Measurements from ENCODE around the gene BCL10.

Gene BCL10

DNA sequence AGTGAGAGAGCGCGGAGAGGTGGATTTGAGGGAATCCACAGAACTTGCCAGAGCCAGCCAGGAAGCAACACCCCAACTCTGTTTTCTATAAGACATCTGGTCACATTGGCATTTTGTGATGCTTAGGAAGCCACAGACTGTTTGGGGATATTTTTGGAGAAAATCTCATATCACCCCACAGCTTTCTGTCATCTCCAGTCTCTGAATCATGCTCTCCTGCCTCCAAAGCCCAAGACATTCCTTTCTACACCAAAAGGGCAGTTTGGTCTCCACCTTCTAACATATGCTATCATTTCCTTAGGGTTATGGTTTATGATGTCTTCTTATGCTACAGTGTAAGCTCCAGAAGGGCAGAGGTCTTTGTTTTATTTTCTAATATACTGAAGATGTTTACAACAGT lies 14.4 kb upstream of the BCL10 start:
- CTCF ChIA-PET, result no interaction called here
- Histone ChIP-seq H3K4me3 (ENCODE audit: low read depth, low read length) (no peak overlapping the region), H3K27ac (ENCODE audit: extremely low read depth, low read depth, low read length) (no peak overlapping the region), H3K4me1 (ENCODE audit: control insufficient read depth, insufficient read depth, low read length) (peaks cover 5% of the 10 kb centered on the region; the same call in 1 of the 2 replicates), H3K36me3 (ENCODE audit: control insufficient read depth in 2 of 2, insufficient read depth in 1 of 2, low read length in 2 of 2) (no peaks in the 10 kb centered on the region), H3K9me3 (ENCODE audit: control insufficient read depth, insufficient read depth, low read depth, low read length) (no peaks in the 10 kb centered on the region)
- POLR2A ChIA-PET, result interaction anchor here (1.7 kb wide), 1 partner anchor 15 kb away, joined by 5 read pairs; the partner anchor contains the start of gene BCL10
- TF ChIP-seq ZSCAN23 (tag by site-specific recombination; IDR thresholded peaks at IDR 0.05) (no peak), ZNF157 (tag by site-specific recombination; IDR thresholded peaks at IDR 0.05) (no peak), SP2 (tag by site-specific recombination; IDR thresholded peaks at IDR 0.05) (no peak), OSR2 (tag by site-specific recombination; IDR thresholded peaks at IDR 0.05) (no peak), SP3 (tag by site-specific recombination; IDR thresholded peaks at IDR 0.05) (no peak), ZNF354C (tag by site-specific recombination; IDR thresholded peaks at IDR 0.05; ENCODE audit: borderline replicate concordance, low read depth) (no peak), ZNF792 (tag by site-specific recombination; IDR thresholded peaks at IDR 0.05) (no peak), ZNF292 (tag by site-specific recombination; IDR thresholded peaks at IDR 0.05; ENCODE audit: borderline replicate concordance, low read depth) (no peak), ZNF785 (tag by site-specific recombination; IDR thresholded peaks at IDR 0.05) (no peak), ZNF544 (tag by site-specific recombination; IDR thresholded peaks at IDR 0.05) (no peak), ZNF426 (tag by site-specific recombination; IDR thresholded peaks at IDR 0.05) (no peak)
- TF ChIP-seq, protein P1, sequence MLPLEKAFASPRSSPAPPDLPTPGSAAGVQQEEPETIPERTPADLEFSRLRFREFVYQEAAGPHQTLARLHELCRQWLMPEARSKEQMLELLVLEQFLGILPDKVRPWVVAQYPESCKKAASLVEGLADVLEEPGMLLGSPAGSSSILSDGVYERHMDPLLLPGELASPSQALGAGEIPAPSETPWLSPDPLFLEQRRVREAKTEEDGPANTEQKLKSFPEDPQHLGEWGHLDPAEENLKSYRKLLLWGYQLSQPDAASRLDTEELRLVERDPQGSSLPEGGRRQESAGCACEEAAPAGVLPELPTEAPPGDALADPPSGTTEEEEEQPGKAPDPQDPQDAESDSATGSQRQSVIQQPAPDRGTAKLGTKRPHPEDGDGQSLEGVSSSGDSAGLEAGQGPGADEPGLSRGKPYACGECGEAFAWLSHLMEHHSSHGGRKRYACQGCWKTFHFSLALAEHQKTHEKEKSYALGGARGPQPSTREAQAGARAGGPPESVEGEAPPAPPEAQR (tag by site-specific recombination; IDR thresholded peaks at IDR 0.05), result no peak
- TF ChIP-seq, protein P2, sequence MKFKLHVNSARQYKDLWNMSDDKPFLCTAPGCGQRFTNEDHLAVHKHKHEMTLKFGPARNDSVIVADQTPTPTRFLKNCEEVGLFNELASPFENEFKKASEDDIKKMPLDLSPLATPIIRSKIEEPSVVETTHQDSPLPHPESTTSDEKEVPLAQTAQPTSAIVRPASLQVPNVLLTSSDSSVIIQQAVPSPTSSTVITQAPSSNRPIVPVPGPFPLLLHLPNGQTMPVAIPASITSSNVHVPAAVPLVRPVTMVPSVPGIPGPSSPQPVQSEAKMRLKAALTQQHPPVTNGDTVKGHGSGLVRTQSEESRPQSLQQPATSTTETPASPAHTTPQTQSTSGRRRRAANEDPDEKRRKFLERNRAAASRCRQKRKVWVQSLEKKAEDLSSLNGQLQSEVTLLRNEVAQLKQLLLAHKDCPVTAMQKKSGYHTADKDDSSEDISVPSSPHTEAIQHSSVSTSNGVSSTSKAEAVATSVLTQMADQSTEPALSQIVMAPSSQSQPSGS (tag by site-specific recombination; IDR thresholded peaks at IDR 0.05; ENCODE audit: low read depth), result no peak
- TF ChIP-seq, protein P3, sequence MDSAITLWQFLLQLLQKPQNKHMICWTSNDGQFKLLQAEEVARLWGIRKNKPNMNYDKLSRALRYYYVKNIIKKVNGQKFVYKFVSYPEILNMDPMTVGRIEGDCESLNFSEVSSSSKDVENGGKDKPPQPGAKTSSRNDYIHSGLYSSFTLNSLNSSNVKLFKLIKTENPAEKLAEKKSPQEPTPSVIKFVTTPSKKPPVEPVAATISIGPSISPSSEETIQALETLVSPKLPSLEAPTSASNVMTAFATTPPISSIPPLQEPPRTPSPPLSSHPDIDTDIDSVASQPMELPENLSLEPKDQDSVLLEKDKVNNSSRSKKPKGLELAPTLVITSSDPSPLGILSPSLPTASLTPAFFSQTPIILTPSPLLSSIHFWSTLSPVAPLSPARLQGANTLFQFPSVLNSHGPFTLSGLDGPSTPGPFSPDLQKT (IDR thresholded peaks at IDR 0.05; ENCODE audit: borderline replicate concordance, low read depth, low read length), result no peak

DNA sequence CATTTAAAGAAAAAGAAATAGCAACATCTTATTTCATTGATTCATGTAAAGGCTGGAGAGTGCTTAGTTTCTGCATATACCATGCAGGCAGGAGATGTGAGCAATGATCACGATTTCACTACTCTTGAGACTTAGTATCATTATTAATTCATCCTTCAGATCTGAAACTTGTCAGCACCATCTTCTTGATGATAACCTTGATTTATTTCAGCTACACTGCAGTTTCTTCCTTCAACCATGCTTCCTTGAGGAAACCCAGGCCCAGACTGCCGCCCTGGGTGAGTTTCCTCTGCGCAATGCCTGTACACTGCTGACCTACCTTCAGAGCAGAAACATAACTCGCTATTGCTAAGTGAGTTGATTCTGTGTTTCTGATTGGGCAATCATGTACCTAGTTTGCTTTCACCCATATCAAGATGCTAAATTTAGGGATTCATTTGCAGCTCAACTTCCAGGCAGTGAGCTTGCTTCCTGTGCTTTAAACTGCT lies 13.5 kb upstream of the BCL10 start:
- Histone ChIP-seq H3K4me1 (ENCODE audit: control insufficient read depth, insufficient read depth, low read length) (peaks cover 1% of the 10 kb centered on the region; the same call in 1 of the 2 replicates), H3K9me3 (ENCODE audit: control insufficient read depth, insufficient read depth, low read depth, low read length) (no peaks in the 10 kb centered on the region), H3K4me3 (ENCODE audit: low read depth, low read length) (no peak overlapping the region), H3K27ac (ENCODE audit: extremely low read depth, low read depth, low read length) (no peak overlapping the region), H3K36me3 (ENCODE audit: control insufficient read depth in 2 of 2, insufficient read depth in 1 of 2, low read length in 2 of 2) (no peaks in the 10 kb centered on the region)
- TF ChIP-seq IKZF3 (tag by site-specific recombination; IDR thresholded peaks at IDR 0.05) (no peak), ZNF335 (tag by site-specific recombination; conservative IDR thresholded peaks at IDR 0.05) (0 out of 2 replicates have a peak, but pooled peaks have one; percentile 18), KLF8 (tag by site-specific recombination; IDR thresholded peaks at IDR 0.05) (no peak), ZBTB7A (tag by site-specific recombination; IDR thresholded peaks at IDR 0.05; ENCODE audit: low read depth) (no peak)
- ChIA-PET CTCF (interaction anchor here (0.6 to 1.2 kb wide), 2 partner anchors 9 to 295 kb away, joined by 3 to 4 read pairs; no protein-coding TSS in a partner anchor), POLR2A (interaction anchor here (0.5 to 1.7 kb wide), 2 partner anchors 14 to 329 kb away, joined by 3 to 5 read pairs; partner anchors contain the start of gene BCL10)
